ENCODE measurements around the gene DPP10. TPM values are rescaled to one million over a fixed set of nuclear protein-coding genes. Genes with fewer than 3 reads are reported as not detected.
A peak's percentile ranks its signal among the peaks of the same experiment; 100 is the strongest.

DPP10 gene
- total RNA-seq, 1 experiment from 2014 or later: 0.61 TPM

GRCh38 chr2:114550895-114551793 lies 108.7 kb downstream of the DPP10 start:
- in situ Hi-C loops (cut with HindIII; ENCODE audit: low pct_unique_long_range_greater_than_20kb, low sequenced_read_pairs): no loop called here
- peak; percentile 45 for DNase-seq (ENCODE audit: low read depth)

GRCh38 chr2:114553027-114553426 lies 110.6 kb downstream of the DPP10 start:
- in situ Hi-C loops (cut with HindIII; ENCODE audit: low pct_unique_long_range_greater_than_20kb, low sequenced_read_pairs): no loop called here
- no peak for DNase-seq (ENCODE audit: low read depth)

GRCh38 chr2:114569166-114569565 lies 126.7 kb downstream of the DPP10 start:
- in situ Hi-C loops (cut with HindIII; ENCODE audit: low pct_unique_long_range_greater_than_20kb, low sequenced_read_pairs): no loop called here
- no peak for DNase-seq (ENCODE audit: low read depth)

GRCh38 chr2:114577657-114578056 lies 135.2 kb downstream of the DPP10 start:
- in situ Hi-C loops (cut with HindIII; ENCODE audit: low pct_unique_long_range_greater_than_20kb, low sequenced_read_pairs): no loop called here
- DNase-seq (ENCODE audit: low read depth): no peak

DNA sequence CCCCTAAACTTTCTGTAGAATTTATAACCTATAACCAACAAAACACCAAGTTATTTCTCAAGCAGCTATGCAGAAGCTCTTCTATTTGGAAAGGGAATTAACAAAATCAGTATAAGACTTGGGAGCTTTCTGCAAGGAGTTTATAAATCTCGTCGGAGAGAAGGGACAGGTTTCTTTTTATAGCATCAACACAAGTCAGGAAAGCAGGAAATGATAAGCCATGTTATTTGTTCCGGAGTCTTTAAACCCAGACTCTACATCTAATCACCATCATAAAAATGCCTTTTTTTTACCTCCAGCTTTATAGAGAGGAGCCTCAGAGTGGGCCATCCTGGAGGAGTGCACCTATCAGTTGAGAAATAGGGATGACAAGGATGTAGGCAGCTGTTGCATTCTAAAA lies 137.1 kb downstream of the DPP10 start:
- in situ Hi-C loops (cut with HindIII; ENCODE audit: low pct_unique_long_range_greater_than_20kb, low sequenced_read_pairs): no loop called here

DNA sequence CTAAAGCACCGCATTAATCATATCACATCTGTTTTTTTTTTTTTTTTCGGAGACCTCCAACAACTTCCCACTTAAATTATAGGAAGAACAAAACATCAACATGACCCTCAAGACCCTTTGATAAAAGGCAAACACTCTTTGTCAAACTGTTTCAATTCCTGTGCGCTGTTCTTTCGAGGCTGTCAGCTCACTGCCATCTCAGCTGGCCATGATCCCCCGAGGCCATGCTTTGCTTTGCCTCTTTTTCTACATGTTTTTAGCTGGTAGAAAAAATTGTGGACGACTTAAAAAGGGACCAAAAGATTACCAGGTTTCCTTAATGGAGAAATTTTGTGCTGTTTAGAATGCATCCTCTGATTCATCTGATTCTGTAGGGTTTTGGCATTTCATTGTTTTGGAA lies 138.2 kb downstream of the DPP10 start:
- in situ Hi-C loops (cut with HindIII; ENCODE audit: low pct_unique_long_range_greater_than_20kb, low sequenced_read_pairs): no loop called here
- DNase-seq (ENCODE audit: low read depth): no peak

More for the DNA sequence above, 137.1 kb downstream of the DPP10 start:
- no peak for DNase-seq (ENCODE audit: low read depth)

DNA sequence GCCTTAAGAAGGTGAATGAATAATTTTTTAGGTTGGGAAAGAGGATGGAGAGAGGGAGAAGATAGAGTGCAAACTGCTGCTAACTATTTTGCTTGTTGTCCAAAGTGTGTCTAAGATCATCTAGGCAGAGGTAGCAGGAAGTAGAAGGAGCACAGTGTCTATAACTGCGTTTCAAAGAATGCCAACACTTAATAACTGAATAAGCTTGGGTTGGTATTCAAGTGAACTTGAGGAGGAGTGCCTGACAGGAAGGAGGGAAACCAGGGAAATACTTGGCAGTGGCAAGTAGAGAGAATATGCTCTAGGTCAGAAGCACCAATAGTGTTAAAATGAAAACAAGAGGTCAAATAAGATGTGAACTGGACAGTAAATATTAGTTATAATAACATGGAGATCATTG lies 155.9 kb downstream of the DPP10 start:
- DNase-seq (ENCODE audit: low read depth): no peak
- in situ Hi-C loops (cut with HindIII; ENCODE audit: low pct_unique_long_range_greater_than_20kb, low sequenced_read_pairs): no loop called here

GRCh38 chr2:114609203-114609602 lies 166.8 kb downstream of the DPP10 start:
- in situ Hi-C loops (cut with HindIII; ENCODE audit: low pct_unique_long_range_greater_than_20kb, low sequenced_read_pairs): no loop called here
- no peak for DNase-seq (ENCODE audit: low read depth)

- DNase-seq (ENCODE audit: low read depth): no peak
- in situ Hi-C loops (cut with HindIII; ENCODE audit: low pct_unique_long_range_greater_than_20kb, low sequenced_read_pairs): no loop called here
Measured at GRCh38 chr2:114609801-114610200, 167.4 kb downstream of the DPP10 start.

DNA sequence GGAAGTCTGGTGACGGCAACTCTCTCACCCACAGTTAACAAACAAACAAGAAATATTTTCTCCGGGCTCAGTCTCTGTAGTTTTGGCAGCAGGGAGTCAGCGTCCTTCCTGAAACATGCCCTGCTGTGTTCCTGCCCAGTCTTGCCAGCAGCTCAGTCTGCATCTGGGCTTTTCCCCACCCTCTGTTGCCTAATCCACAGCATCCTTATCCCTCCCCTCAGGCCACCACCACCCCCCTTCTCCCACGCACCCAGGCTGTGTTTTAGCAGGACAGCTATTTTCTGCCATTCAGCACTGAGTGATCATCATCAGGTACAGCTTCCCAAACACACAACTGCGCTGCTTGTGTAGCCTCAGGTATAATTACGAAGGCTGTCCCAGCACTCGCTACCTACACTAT lies 168.2 kb downstream of the DPP10 start:
- in situ Hi-C loops (cut with HindIII; ENCODE audit: low pct_unique_long_range_greater_than_20kb, low sequenced_read_pairs): no loop called here
- DNase-seq (ENCODE audit: low read depth): no peak

GRCh38 chr2:114614592-114614991 lies 172.2 kb downstream of the DPP10 start:
- no peak for DNase-seq (ENCODE audit: low read depth)
- in situ Hi-C loops (cut with HindIII; ENCODE audit: low pct_unique_long_range_greater_than_20kb, low sequenced_read_pairs): no loop called here

DNA sequence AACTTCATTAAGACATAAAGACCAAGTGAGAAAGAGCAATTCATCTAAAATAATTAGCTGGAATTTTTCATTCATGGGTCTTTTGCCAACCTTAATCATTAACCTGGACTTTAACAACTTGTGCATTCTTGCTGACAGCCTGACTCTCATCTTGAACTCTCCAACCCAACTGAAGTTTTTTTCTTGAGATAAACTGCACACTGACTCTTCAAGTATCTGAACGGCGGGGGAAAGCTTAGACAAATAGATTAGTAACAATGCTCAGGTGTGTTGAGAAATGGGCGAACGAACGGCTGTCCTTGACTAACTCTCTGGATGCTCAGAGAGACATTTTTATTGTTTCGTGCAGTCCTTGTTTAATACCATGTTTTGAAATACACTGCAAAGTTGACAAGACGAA lies 186.0 kb downstream of the DPP10 start:
- in situ Hi-C loops (cut with HindIII; ENCODE audit: low pct_unique_long_range_greater_than_20kb, low sequenced_read_pairs): no loop called here
- DNase-seq (ENCODE audit: low read depth): no peak

DNA sequence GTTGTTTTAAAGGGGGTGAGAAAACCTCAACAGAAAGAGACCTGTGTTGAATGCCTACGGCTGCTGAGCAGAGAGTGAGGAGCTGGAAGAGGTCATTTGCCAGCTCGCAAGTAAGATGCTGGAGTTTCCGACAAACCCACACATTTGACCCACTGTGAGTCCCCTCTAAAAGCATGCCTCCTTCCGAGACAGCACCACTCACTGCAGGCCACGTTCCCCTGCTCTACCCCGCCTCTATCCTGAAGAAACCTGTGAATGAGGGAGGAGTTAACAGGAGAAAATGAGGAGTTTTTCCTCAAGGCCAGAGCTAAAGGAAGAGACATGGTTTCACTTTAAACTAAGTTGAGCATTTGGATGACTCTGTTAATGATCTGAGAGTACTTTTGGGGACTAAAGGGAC lies 188.7 kb downstream of the DPP10 start:
- DNase-seq (ENCODE audit: low read depth): no peak
- in situ Hi-C loops (cut with HindIII; ENCODE audit: low pct_unique_long_range_greater_than_20kb, low sequenced_read_pairs): no loop called here

DNA sequence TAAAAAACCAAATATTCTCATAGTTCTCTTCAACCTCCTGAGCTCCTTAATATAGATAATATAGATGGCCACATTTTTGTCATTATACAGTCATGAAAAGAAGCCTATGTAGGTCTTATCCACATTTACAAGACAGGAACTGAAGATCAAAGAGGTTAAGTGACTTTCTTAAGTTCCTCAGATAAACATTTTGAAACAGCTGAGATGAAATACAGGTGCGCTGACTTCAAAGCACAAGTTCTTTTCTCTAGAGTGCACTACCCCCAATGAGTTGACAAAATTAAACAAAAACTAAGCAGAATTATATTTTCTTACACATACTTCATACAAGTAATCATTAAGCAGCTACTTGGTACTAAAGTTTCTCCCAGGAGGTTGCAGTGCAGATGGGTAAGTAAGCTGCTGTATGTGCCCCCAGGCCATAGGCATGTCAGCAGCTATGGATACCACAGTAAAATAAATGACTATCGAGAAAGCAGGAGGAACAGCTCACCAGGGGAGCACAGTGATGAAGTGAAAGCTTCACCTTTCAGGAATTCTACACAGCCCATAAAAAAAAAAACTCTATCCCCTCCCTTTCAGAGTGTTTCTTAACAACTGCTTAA lies 199.8 kb downstream of the DPP10 start:
- DNase-seq (ENCODE audit: low read depth): no peak
- in situ Hi-C loops (cut with HindIII; ENCODE audit: low pct_unique_long_range_greater_than_20kb, low sequenced_read_pairs): no loop called here

GRCh38 chr2:114642988-114643553 lies 200.6 kb downstream of the DPP10 start:
- in situ Hi-C loops (cut with HindIII; ENCODE audit: low pct_unique_long_range_greater_than_20kb, low sequenced_read_pairs): no loop called here
- no peak for DNase-seq (ENCODE audit: low read depth)

GRCh38 chr2:114651933-114652332 lies 209.5 kb downstream of the DPP10 start:
- in situ Hi-C loops (cut with HindIII; ENCODE audit: low pct_unique_long_range_greater_than_20kb, low sequenced_read_pairs): no loop called here
- no peak for DNase-seq (ENCODE audit: low read depth)

- in situ Hi-C loops (cut with HindIII; ENCODE audit: low pct_unique_long_range_greater_than_20kb, low sequenced_read_pairs): no loop called here
Measured at GRCh38 chr2:114659880-114660279, 217.4 kb downstream of the DPP10 start.

GRCh38 chr2:114661971-114662939 lies 219.8 kb downstream of the DPP10 start:
- DNase-seq (ENCODE audit: low read depth): no peak
- in situ Hi-C loops (cut with HindIII; ENCODE audit: low pct_unique_long_range_greater_than_20kb, low sequenced_read_pairs): no loop called here

More at GRCh38 chr2:114659880-114660279, 217.4 kb downstream of the DPP10 start:
- DNase-seq (ENCODE audit: low read depth): no peak
